ACHN (cell line): ENCODE results near the gene PARD3.

Experiments
- DNase-seq: peaks from one replicate; pipeline ENCODE4 v3.0.0-alpha.2; 2015
- in situ Hi-C: cut with HindIII; loops from 2 replicates; pipeline ENCODE4 v1.10.0; 2017; ENCODE audit warnings: low sequenced_read_pairs, low pct_ligation_motif_present, low pct_unique_long_range_greater_than_20kb

The PARD3 gene

DNA sequence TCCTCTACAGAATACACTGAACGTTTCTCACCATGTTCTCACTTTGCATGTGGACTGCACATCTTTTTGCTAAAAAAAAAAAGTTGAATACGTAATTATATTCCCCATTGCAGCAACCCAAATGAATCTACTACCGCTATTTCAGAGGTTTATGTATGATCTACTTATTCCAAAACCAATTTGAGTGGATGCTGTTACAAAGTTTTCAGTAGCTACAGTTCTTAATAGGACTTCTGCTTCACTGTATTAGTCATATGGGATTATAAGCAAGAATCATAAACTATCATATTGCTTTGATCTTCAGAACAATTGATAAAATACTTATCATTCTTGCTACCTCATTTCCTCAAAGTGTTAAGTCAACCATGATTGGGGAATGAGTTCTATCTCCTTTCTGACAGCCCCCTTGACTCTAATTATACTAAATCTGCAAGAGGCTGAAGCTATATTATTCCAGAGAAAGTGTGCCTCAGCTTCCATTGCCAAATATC lies 257.0 kb downstream of the PARD3 start:
- in situ Hi-C loops, result no loop called here

DNA sequence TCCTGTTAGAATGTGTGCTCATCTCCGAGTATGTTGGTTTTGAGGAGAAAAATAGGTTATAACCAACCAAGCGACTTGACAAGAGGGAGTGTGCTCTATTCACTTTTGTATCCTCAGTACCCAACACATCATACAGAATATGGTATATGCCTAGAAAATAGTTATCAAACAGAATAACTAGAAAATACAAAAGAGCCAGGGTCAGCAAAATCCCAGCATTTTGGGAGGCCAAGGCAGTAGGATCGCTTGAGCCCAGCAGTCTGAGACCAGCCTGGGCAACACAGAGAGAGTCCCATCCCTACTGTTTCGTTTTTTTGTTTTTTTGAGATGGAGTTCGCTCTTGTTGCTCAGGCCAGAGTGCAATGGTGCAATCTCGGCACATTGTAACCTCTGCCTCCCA lies 257.9 kb downstream of the PARD3 start:
- DNase-seq, result no peak
- in situ Hi-C loops, result no loop called here

More for the DNA sequence above, 257.0 kb downstream of the PARD3 start:
- no peak for DNase-seq

- in situ Hi-C loops, result no loop called here
- no peak for DNase-seq
These were observed 259.4 kb downstream of the PARD3 start for GRCh38 chr10:34555653-34556052.

GRCh38 chr10:34553747-34554146 lies 261.3 kb downstream of the PARD3 start:
- no peak for DNase-seq
- in situ Hi-C loops, result no loop called here

GRCh38 chr10:34551295-34551694 lies 263.8 kb downstream of the PARD3 start:
- in situ Hi-C loops, result no loop called here
- no peak for DNase-seq

GRCh38 chr10:34549953-34550352 lies 265.1 kb downstream of the PARD3 start:
- in situ Hi-C loops, result no loop called here
- no peak for DNase-seq

- no peak for DNase-seq
- in situ Hi-C loops, result no loop called here
These were observed 266.1 kb downstream of the PARD3 start for GRCh38 chr10:34549001-34549400.

DNA sequence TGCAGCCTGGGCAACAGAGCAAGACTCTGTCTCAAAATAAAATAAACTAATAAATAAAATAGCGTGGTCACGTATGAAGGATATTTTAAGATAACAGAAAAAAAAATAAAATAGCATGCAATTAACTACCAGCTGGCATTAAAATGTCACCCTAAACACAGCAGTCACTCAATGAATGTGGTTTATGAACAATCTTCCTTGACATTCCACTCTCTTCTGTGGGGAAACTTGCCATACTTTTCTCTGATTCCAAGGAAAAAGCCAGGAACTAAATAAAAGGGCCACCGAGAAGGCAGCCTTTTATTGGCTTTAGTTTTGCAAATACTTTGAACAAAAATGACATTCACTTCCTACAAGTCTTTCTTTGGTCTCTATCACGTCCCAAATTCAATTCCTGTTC lies 266.6 kb downstream of the PARD3 start:
- no peak for DNase-seq
- in situ Hi-C loops, result no loop called here

DNA sequence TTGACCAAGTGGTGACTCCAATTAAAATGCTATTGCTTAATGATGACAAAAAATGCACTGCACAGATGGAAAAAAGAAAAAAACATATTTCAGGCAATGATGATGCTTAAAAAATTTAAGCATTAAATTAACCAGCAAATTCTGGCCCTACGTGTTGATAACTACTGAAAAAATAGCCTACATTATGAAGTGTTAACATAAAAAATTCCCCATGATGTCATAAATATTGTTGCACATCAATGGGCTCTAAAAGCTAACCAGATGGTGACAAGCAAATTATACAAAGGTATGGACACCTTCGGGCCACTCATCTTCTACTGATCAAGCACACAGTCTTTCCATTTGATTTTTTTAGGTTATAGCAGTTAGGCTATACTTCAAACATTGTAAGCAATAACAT lies 267.4 kb downstream of the PARD3 start:
- no peak for DNase-seq
- in situ Hi-C loops, result no loop called here

GRCh38 chr10:34547291-34547690 lies 267.8 kb downstream of the PARD3 start:
- DNase-seq, result no peak
- in situ Hi-C loops, result no loop called here

- in situ Hi-C loops, result no loop called here
- no peak for DNase-seq
These were observed 270.7 kb downstream of the PARD3 start for GRCh38 chr10:34544400-34544799.

GRCh38 chr10:34543716-34544115 lies 271.4 kb downstream of the PARD3 start:
- no peak for DNase-seq
- in situ Hi-C loops, result no loop called here

DNA sequence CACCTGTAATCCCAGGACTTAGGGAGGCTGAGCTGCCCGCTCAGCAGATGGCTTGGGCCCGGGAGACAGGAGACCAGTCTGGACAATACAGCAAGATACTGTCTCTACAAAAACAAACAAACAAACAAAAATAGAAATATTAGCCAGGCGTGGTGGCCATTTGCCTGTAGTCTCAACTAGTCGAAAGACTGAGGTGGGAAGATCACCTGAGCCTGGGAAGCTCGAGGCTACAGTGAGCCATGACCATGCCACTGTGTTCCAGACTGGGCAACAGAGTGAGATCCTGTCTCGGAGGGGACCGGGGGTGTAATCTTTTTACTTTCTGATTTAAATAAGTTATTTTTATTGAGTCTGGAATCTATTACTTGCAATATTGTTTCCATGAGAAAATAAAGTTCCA lies 274.6 kb downstream of the PARD3 start:
- in situ Hi-C loops, result no loop called here
- DNase-seq, result no peak

DNA sequence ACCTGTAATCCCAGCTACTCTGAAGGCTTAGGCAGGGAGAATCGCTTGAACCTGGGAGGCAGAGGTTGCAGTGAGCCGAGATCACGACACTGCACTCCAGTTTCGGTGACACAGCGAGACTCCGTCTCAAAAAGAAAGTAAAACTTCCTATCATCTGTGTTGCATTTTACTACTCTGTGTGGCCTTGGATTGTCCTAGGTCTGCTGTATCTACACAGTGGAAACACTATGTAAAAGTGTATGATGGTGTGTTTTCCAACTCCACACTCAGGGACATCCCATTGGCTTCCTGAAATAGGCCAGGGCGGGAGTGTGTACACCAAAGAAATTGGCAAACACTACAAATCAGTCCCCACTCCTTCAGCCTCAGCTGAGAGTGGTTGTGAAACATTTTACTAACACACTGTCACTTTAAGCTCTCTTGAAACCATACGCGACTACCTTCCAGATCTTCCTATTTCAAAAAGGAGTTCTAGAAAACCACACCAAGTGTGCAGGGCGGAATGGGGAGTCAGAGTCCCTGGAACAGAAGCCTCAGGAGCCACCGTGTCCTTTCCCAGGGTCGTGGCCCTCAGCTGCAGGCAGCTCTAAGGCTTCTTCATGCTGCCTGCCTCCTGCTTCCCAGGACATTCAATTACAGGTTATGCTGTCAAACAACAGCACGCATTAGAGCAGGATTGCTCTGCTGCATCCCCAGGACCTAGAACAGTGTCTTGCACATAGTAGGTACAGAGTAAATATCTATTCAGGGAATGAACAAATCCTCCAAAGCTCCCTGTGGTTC lies 275.4 kb downstream of the PARD3 start:
- in situ Hi-C loops, result no loop called here
- peak; percentile 19 for DNase-seq

DNA sequence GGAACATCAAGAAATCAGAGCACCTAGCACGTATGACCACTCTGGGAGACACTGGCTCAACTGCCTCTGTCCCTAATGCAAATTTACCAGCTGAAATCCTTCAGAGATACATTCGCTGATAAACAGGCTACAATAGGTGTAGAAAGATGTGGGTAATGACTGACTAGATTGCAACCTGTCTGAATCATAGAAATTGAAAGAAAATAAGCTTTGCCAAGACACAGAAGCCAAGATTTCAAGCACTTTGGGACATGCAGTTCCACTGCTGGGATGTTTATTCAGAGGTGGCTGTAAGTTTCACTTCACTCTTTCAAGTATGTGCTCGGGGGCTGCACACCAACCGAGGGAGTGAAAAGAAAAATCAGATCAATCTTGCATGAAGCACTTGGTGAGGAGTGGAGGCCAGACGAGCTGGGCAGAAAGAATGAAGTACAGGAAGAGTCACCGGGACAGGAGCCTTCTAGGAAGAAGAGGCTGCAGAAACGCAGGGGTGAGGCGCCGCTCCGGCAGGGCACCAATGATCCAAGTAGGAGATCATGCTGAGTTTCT lies 276.7 kb downstream of the PARD3 start:
- in situ Hi-C loops, result no loop called here
- peak; percentile 11 for DNase-seq

GRCh38 chr10:34537629-34538231 lies 277.4 kb downstream of the PARD3 start:
- no peak for DNase-seq
- in situ Hi-C loops, result no loop called here

DNA sequence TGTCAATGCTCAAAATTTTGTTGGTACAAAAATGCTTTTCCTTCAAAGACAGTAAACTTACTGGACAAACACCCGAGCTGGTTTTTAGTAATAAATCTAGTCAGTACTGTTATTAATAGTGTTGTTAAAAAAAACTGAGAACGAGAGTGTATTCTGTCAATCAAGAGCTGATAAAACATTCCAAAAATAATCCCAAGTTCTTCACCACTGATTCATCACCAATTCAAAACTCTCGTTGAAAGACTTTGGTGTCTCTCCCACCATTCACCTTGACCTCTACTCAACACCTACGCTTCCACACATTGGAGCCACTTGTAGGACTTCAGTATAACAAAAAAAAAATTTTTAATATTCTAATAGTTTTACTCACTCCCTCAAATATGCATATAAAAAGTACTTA lies 279.2 kb downstream of the PARD3 start:
- in situ Hi-C loops, result no loop called here
- no peak for DNase-seq

DNA sequence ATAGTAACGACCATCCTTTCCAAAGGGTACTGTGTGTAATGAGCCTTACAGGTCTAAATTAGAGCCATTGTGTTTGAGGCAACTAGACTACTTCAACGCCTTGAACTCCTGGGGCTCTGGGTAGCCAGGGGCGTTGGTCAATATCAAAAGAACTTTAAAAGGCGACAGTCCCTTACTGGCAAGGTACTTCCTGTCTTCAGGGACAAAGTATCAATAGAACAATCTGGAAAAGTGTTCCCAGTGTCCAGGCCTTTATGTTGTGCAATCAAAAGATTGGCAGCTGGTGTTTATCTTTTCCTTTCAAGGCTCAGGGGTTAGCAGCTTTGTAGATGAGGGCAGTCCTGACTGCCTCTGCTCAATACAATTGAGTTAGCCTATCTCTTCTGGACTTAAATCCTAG lies 284.3 kb downstream of the PARD3 start:
- DNase-seq, result no peak
- in situ Hi-C loops, result no loop called here

GRCh38 chr10:34528320-34528719 lies 286.8 kb downstream of the PARD3 start:
- in situ Hi-C loops, result no loop called here
- peak; percentile 95 for DNase-seq
